CD4-positive, alpha-beta T cell treated with Interleukin-15 for 4 hours (primary cell): Measurements from ENCODE around the gene FAM170B.

Source experiments
- DNase-seq: peaks from one replicate; pipeline ENCODE4 v3.0.0-alpha.2; 2020; ENCODE audit warnings: low spot score

FAM170B gene

DNA sequence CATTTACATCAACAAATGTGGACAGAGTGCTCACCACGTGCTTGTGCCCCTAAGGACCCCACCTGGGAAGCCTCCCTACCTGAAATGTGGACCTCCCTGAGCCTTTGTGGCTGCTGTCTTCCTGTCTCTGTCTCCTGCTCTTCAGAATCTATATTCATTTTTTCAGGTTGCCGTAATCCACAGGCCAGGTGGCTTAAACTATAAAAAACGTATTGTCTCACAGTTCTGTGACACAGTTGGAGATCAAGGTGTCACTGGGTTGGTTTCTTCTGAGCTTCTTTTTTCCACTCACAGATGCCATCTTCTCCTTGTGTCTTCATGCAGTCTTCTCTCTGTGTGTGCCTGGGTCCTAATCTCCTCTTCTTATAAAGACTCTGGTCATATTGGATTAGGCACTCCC lies 12.9 kb downstream of the FAM170B start:
- DNase-seq = no peak

DNA sequence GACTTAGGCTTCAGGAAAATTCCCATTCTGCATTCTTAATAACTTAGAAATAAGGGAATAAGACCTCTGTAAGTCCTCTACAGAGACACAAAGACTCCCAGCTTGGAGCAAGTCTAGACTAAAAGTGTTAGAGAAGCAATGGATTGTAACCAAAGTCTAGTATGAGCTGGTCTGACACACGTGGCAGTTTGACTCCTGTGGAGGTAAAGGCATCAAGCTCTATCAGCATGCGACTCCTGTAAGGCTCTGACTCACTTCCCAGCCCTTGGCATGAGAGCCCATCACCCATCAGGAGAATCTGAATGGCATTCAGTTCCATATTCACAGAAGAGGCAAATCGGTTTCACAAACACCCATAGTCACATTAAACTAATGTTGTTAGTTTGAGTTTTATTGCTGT lies 14.1 kb downstream of the FAM170B start:
- no peak for DNase-seq

DNA sequence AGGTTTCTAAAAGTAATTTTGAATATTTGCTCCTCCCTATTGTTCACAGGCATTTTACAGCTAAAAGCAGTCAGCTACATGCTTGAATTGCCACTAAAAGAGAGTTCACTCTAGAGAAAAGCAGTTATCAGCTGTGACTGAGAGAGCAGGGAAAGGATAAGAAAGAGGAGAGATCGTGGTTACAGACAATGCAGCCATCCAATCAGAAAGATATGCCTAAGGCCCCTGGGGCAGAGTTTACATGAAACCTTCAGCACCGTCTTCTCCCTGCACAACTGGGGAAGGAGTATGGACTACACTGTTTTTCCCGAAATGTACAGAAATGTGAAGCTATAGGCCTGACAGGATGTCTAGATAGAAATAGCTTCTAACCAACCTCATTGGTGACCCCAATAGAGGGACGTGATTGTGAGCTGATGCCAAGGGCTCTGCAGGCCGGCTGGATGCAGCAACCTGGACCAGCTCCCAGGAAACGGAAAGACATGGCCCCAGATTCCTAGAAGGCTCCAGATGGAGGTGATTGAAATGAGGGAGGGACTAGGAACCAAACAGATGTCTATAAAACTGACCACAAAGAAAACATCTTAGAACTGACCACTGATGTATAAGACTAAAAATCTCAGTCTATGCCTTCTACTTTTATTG lies 15.3 kb downstream of the FAM170B start:
- no peak for DNase-seq

DNA sequence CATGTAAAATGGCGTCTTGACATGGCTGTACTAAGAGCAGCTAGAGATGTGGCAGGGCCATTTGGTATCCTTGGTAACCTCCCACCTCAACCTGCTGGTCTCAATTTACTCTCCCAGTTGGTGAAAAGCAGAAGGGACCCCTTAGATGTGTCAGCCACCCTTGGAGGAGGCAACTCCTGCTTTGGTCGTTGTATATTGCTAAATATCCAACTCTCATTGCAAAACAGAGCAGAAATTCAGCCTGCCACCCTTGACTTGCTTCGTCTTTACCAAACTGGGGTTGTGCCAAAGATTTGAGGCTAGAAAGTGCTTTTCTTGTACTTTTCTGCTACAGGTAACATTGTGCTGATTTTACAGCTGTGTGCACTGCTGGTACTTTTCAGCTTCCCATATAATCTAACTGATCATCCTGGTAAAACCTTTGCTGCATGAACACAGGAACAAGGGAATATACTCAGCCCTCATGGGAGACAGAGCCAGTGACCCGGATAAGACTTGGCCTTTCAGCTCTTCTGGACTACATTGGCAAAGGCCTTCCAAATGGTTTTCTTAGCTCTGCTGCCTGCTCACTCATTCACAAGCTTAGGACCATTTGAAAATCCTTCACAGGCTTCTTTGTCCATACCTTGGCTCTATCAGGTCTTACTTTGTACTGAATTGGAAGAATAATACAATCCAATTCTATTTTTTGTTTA lies 16.3 kb downstream of the FAM170B start:
- DNase-seq = no peak

DNA sequence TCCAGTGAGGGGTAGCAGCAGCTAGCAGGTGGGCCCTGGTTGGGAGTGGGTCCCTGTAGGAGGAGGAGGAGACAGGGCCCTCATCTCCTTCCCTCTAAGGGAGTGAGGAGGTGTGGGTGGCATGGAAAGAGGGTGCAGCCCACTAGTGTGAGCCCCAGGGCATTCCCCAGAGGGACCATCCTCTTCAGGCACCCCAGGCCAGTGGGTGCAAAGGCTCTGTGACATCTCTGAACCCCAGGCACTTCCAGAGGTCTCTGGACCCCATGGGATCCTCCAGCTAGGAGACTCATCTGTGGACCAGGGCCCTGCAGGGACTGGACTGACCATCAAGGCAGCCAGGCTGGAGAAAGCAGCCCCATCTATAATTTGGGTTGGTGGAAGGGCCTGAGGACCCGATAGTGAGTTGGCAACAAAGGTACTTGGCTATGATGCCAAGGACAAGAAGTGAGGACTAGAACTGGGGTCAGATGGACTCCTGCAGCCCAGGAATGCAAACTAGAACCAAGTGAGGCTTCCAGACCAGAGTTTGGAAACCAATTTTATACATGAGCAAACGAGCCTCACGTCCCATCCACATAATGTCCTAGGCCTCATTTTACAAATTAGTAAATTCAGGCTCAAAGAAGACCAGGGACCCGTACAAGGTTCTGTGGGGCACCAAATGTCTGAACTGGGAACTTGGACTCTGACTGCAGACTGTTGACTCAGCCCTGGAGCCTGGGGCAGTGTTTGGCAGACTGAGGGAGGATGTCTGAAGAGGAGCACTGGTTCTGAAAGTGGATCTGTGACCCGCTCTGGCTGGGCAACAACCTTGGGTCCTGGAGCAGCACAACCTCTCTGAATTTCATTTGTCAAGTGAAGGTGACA lies 17.1 kb downstream of the FAM170B start:
- DNase-seq = no peak

DNA sequence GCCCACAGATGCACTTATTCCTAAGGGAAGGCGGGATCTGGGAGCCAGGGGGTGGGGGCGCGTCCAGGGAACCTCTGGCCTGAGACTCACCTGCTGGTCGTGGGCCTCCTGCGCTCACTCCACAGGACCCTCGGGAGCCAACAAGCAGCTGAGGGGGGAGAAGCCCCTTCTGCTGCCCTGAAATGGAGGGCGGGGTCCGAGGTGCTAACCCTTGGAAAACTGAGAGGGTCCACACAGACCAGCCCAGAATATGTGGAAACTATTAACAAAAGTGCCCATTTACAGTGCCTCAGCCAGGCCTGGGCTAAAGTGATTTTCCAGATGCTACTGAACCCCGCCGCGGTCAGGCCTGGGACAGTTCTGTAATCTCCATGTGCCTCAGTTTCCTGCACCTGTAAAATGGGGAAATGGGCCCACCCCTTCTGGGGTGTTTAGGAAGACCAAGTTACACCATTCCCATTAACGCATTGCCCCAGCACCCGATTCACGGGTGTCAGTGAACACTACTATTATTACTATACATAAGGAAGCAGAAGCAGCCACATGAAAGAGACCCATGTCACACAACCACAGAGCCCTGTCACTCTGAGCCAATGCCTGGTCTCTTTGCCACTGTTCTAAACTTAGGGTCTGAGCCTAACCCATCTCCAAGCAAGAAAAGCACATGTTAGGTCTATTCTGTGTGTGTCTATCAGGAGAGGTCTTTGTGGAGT lies 17.9 kb downstream of the FAM170B start:
- DNase-seq = no peak

DNA sequence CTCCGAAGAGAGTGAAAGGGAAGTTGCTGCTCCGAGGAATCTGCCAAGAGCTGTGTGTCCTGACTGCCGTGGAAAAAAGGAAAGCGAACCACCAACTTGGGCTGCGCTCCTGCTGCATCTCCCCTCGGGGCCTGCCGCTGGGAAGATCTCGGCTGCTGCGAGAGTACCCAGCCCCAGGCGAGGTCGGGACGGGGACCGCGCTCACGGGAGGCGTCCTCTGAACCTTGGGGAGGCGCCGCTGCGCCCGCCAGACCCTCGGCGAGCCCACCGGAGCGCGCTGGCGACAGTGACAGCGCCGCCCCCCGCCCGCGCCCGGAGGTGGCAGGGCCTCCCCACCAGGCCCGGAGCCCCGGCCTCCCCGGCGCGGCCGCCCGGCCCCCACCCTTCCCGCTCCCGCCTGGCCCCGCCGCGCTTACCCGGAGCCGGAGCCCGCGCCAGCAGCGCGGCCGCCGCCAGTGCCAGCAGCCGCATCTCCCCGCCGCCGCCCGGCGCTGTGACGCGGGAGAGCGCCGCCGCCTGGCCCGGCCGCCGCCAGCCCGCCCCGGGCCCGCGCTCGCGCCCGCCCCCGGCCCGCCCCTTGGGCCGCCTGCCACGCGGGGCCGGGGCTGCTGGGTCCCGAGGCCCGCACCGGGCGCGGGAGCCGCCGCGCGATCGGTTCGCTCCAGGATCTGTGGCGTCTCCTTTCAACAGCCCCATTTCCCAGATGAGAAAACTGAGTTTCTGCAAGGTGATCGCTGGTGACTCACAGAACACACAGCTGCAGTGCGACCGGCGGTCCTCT lies 18.6 kb downstream of the FAM170B start, which contains the start of gene VSTM4:
Gene VSTM4 (minus strand): TSS at position 508 of the 781 bp plus-strand sequence. CDS start 37 bp downstream, at position 471.
- no peak for DNase-seq

DNA sequence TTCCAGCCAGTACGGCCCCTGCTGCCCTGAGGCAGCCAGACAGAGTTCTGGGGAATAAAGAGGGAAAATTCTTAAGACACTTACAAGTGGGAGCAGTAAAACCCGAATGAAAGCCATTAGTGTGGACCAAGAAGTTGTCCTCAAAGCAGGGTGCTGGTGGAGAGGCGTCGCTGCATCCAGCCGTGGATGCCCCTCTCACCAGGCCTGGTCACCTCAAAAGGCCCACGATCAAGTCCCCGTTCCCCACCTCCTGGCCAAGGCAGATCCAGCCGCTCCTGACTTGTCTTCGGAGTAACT lies 19.2 kb downstream of the FAM170B start:
- DNase-seq = no peak

DNA sequence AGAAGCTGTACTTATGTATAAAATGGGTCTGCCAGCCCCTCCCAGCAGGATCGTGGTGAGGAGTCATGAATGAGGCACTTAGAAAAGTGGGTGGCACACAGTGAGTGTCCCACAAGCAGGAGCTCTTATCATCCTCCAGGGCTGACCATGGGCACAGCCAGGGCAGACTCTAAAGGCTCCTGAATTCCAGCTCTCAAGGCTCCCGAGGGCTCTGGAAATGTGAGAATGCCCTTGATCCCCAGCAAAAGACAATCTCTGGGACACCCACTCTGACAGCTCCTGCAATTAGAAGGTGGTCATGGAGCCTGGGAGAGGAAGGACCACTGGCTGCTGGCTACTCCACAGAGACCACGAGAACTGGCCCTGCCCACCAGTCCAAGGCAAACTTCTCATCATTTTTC lies 20.1 kb downstream of the FAM170B start:
- DNase-seq = no peak

DNA sequence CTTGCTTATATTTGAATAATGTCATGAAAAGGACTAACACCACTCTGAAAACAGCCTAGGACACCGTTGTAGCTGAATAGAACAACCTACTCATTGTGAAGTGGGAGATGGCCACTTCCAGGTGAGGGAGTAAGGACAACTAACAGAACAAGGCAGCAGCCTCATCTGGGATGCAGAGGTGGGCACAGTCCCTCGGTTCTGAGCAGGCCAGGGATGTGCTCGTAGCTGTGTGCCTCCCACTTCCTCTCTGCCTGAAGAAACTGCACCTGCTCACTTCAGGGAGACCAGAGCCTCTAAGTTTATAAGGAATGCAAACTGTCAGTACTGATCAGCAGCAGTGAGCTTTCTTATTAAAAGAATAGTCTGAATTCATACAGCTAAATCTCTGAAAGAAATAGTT lies 21.0 kb downstream of the FAM170B start:
- no peak for DNase-seq

DNA sequence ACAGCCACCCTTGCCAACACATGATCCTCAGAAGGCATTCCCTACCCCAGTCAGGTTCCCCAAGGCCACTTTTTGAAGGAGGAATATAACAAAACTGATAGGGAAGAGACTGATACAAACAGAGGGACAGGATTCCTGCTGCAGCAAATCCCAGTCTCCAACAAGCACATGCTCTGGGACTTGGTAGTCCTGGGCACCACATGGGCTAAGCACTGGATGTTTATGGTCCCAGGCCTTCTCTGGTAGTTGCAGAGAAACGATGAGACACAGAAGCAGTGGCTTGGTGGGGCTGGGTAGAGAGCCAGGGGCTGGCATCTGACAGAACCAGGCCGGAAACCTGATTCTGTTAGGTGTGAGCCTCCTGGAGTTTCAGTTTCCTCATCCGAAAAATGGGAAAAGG lies 21.7 kb downstream of the FAM170B start:
- no peak for DNase-seq

DNA sequence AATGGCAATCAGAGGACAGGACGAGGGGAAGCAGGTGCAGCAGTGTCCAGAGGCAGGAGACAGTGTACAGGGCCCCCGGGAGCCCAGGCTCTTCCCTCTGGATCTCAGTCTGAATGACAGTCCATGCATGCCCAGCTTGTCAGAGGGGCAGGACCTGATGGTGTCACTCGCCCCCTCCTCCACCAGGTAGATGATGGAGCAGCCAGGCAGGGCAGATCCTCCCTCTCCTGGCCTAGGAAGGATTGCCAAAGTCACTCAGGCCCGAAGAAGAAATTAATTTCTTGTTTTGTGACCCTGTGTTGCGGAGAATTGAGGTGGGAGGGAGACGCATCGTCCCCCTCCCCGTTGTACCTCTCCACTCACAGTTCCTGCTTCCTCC lies 22.5 kb downstream of the FAM170B start:
- no peak for DNase-seq

DNA sequence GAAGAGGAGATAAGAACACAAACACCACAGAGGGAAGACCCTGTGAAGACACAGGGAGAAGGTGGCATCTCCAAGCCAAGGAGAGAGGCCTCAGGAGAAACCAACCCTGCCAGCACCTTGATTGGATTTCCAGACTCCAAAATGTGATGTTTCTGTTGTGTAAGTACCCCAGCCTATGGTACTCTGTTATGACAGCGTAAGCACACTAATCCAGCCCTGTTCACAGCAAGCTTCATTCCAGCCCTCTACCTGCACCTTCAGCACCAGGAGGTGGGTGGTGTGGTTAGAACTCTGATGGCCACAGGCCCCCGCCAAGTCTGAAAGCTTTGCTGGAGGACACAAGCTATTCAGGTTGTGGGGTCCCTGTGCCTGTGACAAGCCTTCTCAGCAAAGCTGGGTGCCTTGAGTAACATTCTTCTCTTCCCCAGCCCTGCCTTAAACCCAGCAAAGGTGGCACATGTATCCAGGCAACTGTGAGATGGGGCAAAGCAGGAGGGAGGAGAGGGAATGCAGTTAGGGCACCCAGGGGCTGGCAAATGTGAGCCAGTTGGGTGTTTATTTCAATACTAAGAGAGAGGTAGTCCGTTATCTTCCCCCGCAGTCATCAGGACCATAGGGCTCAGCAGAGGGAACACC lies 23.0 kb downstream of the FAM170B start:
- no peak for DNase-seq

DNA sequence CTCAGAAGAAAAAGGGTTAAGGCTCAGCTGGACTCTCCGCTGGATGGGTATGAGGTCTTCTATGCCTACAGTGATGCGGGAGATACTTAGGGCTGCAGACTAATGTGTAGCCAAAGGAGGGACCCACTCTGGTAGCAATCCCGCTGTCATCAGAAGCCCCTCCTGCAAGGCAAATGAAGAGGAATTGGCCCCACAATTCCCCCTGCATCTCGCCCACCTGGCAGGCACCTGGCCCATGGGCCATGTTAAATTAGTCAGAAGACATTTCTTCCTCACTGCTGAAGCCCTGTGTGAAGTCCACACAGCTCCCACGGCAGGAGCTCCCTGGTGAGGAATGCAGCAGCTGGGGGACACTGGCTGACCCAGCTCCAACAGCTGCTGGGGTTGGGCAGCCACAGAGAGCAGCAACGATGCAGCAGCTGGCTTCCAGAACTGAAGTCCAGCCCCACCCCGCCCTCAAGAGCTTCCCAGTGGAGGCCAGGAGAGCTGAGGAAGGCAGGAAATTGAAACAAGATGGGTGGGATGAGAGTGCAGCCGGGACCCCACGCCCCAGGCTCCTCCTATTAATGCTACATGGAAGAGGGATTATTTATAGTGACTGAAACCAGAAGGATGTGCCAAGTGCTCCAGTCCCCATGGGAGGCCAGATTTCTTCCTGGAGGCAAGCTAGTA lies 24.0 kb downstream of the FAM170B start:
- DNase-seq = no peak

DNA sequence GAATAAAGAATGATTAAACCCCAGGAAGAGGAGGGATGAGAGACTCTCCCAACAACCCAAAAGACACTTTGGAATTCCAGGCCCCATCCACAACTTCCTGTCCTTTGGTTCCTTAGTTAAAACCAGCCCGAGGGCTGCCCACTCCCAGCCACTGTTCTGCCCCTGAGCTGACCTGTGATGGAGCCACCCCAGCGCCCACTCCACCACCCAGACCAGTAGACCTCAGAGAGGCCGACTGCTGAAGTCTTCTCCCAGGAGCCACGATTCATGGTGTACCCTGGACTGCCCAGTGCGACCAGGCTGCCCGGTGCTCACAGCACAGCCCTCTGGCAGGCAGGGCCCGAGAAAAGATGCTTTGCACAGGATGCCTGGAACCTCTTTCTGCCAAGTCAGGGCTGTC lies 25.2 kb downstream of the FAM170B start:
- no peak for DNase-seq

DNA sequence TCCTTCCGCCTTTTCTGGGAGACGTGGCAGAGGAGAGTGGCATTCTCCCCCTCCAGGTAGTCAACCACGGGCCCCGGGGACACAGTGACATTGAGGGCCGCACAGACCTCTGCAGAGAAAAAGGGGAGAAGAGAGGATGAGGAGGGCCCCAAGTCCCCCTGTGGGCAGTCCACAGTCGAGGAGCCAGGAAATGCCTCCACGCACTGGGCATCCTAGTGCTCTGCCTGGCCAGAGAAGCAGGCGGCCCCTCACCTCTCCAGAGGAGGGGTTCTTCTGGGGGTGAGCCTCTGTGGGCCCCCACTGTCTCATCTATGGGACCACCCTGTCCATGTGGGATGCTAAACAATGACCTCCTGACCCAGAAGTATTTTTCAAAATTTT lies 25.9 kb downstream of the FAM170B start:
- DNase-seq = no peak

DNA sequence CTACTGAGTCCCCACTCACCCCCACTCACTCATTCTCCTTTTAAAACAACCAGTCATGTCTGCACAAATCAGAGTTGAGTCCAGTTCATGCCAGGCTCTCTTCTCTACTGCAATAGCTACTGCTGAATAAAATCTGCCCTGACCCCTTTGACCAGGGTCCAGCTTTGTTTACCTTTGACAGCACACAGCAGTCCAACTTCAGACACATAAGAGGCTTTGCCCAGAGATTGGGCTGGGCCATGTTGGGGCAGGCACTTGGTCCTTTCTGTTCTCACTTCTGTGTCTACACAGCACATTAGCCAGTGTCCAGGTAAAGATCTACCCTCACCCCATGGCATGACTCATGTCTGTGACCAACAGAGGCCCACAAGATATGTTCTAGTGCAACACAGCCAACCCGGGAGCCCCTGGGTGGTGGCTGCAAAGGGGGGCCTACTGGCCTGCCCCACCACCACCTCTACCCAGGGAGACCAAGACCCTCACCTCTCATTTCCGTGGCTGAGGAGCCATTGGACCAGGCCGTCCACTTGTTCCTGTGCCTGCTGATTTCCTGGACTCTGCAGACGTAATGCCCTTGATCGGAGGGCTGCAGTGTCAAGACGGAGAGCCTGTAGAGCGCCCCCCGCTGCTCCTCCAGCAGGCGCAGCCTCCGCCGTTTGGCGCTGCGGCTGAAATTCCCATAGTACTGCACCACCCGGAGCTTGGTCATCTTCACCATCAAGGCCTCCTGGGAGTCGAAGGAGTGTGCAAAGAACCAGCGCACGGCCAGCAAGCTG lies 26.5 kb downstream of the FAM170B start:
- DNase-seq = no peak

DNA sequence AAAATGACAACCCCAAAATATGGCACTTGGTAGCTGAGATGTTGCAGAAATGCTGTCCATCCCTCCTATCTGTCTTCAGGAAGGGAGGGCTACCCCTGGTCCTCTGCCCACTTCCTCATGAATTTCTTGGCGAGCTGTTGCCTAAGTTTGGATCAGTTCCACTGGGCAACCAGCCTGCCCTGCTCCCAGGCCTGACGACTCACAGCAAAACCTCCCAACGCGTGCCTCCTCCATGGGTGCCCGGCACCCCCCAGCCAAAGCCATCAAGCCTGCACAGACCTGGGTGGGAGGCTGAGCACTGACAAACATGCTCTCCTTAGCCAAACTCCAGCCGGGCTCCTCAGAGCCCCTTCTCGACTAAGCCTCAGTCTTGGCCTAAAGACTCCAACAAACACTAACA lies 27.4 kb downstream of the FAM170B start:
- no peak for DNase-seq

DNA sequence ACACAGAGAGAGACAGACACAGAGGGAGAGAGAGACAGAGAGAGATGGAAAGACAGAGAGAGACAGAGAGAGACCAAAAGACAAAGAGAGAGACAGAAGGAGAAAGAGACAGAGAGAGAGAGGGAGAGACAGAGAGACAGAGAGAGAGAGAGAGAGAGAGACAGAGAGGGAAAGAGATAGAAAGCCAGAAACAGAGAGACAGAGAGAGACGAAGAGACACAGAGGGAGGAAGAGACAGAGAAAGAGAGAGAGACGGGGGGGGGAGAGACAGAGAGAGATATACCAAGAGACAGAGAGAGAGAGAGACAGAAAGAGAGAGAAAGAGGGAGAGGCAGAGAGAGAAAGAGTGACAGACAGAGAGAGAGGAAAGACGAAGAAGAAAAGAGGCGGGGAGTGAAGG lies 28.7 kb downstream of the FAM170B start:
- no peak for DNase-seq

DNA sequence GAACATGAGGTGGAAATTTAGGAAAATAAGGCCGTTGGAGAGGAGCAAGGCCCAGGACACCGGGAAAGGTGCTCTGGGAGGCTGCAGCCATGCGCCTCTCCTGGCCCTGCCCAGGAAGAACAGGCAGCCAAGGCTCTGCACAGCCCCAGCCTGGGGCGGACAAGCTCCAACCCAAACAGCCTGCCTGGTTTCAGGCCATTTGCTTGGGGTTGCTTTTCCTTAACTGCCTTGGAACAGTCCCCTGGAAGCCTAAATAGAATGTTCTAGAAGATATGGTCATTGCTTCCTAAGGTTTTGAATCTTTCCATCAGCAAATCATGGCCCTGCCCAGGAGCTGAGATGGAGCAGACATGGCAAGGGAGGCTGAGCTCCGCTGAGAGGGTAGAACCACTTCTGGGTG lies 29.5 kb downstream of the FAM170B start:
- DNase-seq = no peak
